ENCODE data around the gene SCD5.

DNA sequence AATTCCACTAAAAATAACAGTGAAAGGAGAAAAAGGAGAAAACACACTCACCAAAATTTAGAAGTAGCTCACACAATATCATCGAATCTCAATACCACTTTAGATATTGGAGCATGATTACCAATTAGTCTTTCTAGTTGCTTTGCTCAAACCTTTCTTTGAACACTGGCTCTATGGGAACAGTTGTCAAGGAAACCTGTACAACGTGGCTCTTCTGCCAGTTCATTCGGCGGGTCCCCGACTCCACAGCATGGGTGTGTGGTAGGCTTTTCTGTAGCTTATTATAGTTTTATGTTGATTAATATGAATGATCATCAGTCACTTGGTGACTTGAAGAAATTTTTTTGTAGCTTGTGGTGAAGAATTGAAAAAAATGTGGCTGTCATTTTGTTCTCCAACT is 186.6 kb downstream of the SCD5 start:
- no peak for TF ChIP-seq CTCF (IDR thresholded peaks at IDR 0.05; ENCODE audit: extremely low read depth in 1 of 2, insufficient read depth in 1 of 2, low read depth in 1 of 2, low read length in 2 of 2)
- TF ChIP-seq EZH2 (IDR thresholded peaks at IDR 0.05; ENCODE audit: borderline replicate concordance, low read depth, low read length, severe bottlenecking), result no peak

All from endothelial cell of umbilical vein (primary cell).